H1 (cell line): ENCODE data around the gene PPP1R12C. TPM values are rescaled to one million over a fixed set of nuclear protein-coding genes. Genes with fewer than 3 reads are reported as not detected.

ENCODE experiments used
- ASH2L ChIP-seq: fragments of 200-600, 300-600 bp; sonication (generic); IDR thresholded peaks from one replicate; pipeline ENCODE4 v1.7.1; 2017; ENCODE audit warnings: low read length
- BACH1 ChIP-seq: IDR thresholded peaks from 2 replicates; pipeline ENCODE4 v1.6.1; 2012; ENCODE audit warnings: low read length, improper control_type of control experiment
- BRCA1 ChIP-seq: IDR thresholded peaks from 2 replicates; pipeline ENCODE4 v1.6.1; 2012; ENCODE audit warnings: low read depth, low read length, improper control_type of control experiment
- CBX5 ChIP-seq: fragments of 300-800, 300-1000 bp; sonication (generic); IDR thresholded peaks from 2 replicates; pipeline ENCODE4 v1.7.1; 2016; ENCODE audit warnings: antibody characterized with exemption, low read length, low read depth
- CREB1 ChIP-seq: IDR thresholded peaks from 2 replicates; pipeline ENCODE4 v1.6.1; 2012; ENCODE audit warnings: inconsistent platforms
- CTBP2 ChIP-seq: IDR thresholded peaks from 2 replicates; pipeline ENCODE4 v1.7.0; 2011; ENCODE audit warnings: borderline replicate concordance, mild to moderate bottlenecking, moderate library complexity, mixed read lengths, low read length; ENCODE audit not compliant: insufficient read depth, insufficient read length
- EZH2 ChIP-seq: fragments of 200-600 bp; sonication (generic); IDR thresholded peaks from 2 replicates; pipeline ENCODE4 v1.7.1; 2012; ENCODE audit warnings: low read depth, mild to moderate bottlenecking, moderate library complexity, low read length, inconsistent platforms; ENCODE audit not compliant: severe bottlenecking
- GTF2F1 ChIP-seq: IDR thresholded peaks from 2 replicates; pipeline ENCODE4 v1.6.1; 2012; ENCODE audit warnings: low read depth, low read length, improper control_type of control experiment, borderline replicate concordance
- HDAC6 ChIP-seq: IDR thresholded peaks from one replicate; pipeline ENCODE4 v1.7.1; 2012; ENCODE audit warnings: low read depth, mild to moderate bottlenecking, inconsistent platforms, low read length, moderate library complexity
- JUND ChIP-seq: IDR thresholded peaks from 2 replicates; pipeline ENCODE4 v1.6.1; 2011; ENCODE audit warnings: mild to moderate bottlenecking, improper control_type of control experiment, low read length
- PHF8 ChIP-seq: fragments of 200-600 bp; sonication (generic); conservative IDR thresholded peaks from 2 replicates; pipeline ENCODE4 v1.7.1; 2012; ENCODE audit warnings: low read depth, mild to moderate bottlenecking, inconsistent platforms, low read length, moderate library complexity
- POLR2AphosphoS5 ChIP-seq: IDR thresholded peaks from 2 replicates; pipeline ENCODE4 v1.6.1; 2011; ENCODE audit warnings: low read depth, low read length
- RAD21 ChIP-seq, 2 experiments: IDR thresholded peaks in 1 of 2; conservative IDR thresholded peaks in 1 of 2; 2 replicates each; pipeline ENCODE4 v1.6.1; 2011; ENCODE audit warnings: low read depth in 2 of 2, low read length in 2 of 2, improper control_type of control experiment in 1 of 2, inconsistent platforms in 1 of 2, mild to moderate bottlenecking in 1 of 2, moderate library complexity in 1 of 2
- SIN3A ChIP-seq, 2 experiments: IDR thresholded peaks in 1 of 2; conservative IDR thresholded peaks in 1 of 2; 2 replicates each; pipeline ENCODE4 v1.6.1; 2011 to 2012; ENCODE audit warnings: low read length in 2 of 2, improper control_type of control experiment in 1 of 2, low read depth in 1 of 2, mild to moderate bottlenecking in 1 of 2
- SIRT6 ChIP-seq: IDR thresholded peaks from one replicate; pipeline ENCODE4 v1.7.1; 2012; ENCODE audit warnings: low read length, inconsistent platforms
- SP1 ChIP-seq: IDR thresholded peaks from 2 replicates; pipeline ENCODE4 v1.6.1; 2011; ENCODE audit warnings: low read depth, low read length
- SP2 ChIP-seq: IDR thresholded peaks from 2 replicates; pipeline ENCODE4 v1.6.1; 2012; ENCODE audit warnings: mild to moderate bottlenecking, low read length, inconsistent platforms
- TAF1 ChIP-seq: IDR thresholded peaks from 2 replicates; pipeline ENCODE4 v1.6.1; 2011; ENCODE audit warnings: mild to moderate bottlenecking, low read depth, low read length
- TAF7 ChIP-seq: optimal IDR thresholded peaks from 2 replicates; pipeline ENCODE3; 2011; ENCODE audit warnings: low read depth, mild to moderate bottlenecking, inconsistent platforms, low read length, moderate library complexity, borderline replicate concordance
- TBP ChIP-seq: IDR thresholded peaks from 2 replicates; pipeline ENCODE4 v1.6.1; 2011; ENCODE audit warnings: low read depth, low read length, improper control_type of control experiment
- TEAD4 ChIP-seq: IDR thresholded peaks from 2 replicates; pipeline ENCODE4 v1.6.1; 2012; ENCODE audit warnings: low read depth, low read length, inconsistent platforms, mixed read lengths
- polyA plus RNA-seq, 7 experiments: library from polyadenylated mRNA; depleted of rRNA in 3 of 7; stranded (reverse) in 5 of 7; unstranded in 2 of 7; fragments of >200 nt in 5 of 7; fragments of 200-250 nt in 2 of 7; gene quantifications; 1 replicate in 5 of 7; 2 replicates in 1 of 7; 4 replicates in 1 of 7; pipeline versions ENCODE4 v1.2.1 to v1.2.3, GENCODE V29; 2011 to 2013; ENCODE audit warnings: missing spikeins in 2 of 7, mixed read lengths in 2 of 7
- total RNA-seq: library from RNA; stranded (reverse); fragmentation: NEBNext Ultra II Directional; extraction: Animal tissue kit (Norgen Biotek cat#: 25700); gene quantifications from 2 replicates; pipeline ENCODE4 v1.2.1, GENCODE V29; 2021
- TF ChIP-seq, protein P1 (sequence below): IDR thresholded peaks from 2 replicates; pipeline ENCODE4 v1.6.1; 2011; ENCODE audit warnings: low read length, improper control_type of control experiment
- TF ChIP-seq, protein P2 (sequence below): IDR thresholded peaks from 2 replicates; pipeline ENCODE4 v1.6.1; 2012; ENCODE audit warnings: inconsistent platforms

The PPP1R12C gene
- total and polyA plus RNA-seq, 2 of the 8 experiments (the other 6 are each of a cell fraction or from before 2014, with no cell fraction given): 31.7 to 71.5 TPM

DNA sequence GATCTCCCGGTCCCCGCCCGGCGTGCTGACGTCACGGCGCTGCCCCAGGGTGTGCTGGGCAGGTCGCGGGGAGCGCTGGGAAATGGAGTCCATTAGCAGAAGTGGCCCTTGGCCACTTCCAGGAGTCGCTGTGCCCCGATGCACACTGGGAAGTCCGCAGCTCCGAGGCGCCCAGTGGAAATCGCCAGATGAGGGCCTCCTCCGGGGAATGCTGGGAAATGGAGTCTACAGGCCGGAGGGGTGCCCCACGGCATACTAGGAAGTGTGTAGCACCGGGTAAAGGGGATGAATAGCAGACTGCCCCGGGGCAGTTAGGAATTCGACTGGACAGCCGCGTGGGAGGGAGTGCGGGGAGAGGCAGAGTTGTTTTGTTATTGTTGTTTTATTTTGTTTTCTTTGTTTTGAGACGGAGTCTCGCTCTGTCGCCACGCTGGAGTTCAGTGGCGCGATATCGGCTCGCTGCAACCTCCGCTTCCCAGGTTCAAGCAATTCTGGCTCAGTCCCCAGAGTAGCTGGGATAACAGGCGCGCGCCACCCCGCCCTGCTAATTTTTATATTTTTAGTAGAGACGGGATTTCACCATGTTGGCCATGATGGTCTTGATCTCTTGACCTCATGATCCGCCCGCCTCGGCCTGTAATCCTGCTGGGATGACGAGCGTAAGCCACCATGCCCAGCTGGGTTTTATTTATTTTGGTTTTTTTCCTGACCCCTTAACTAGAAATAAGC lies 390 bp upstream of the PPP1R12C start (continued):
- TF ChIP-seq GTF2F1: no peak
- TF ChIP-seq CBX5: no peak
- TF ChIP-seq ASH2L: no peak
- TF ChIP-seq CTBP2: no peak
- TF ChIP-seq SP1: 0 out of 2 replicates have a peak, but pooled peaks have one; percentile 39
- TF ChIP-seq PHF8: no peak; the same call in 1 of the 2 replicates
- TF ChIP-seq SP2: no peak
- TF ChIP-seq, protein P1, sequence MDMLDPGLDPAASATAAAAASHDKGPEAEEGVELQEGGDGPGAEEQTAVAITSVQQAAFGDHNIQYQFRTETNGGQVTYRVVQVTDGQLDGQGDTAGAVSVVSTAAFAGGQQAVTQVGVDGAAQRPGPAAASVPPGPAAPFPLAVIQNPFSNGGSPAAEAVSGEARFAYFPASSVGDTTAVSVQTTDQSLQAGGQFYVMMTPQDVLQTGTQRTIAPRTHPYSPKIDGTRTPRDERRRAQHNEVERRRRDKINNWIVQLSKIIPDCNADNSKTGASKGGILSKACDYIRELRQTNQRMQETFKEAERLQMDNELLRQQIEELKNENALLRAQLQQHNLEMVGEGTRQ: no peak
- TF ChIP-seq BRCA1: no peak
- TF ChIP-seq SIN3A (conservative IDR thresholded peaks at IDR 0.05 in 1 of 2, IDR thresholded peaks at IDR 0.05 in 1 of 2; ENCODE audit: low read depth in 1 of 2, low read length in 2 of 2): peak; percentile 10 to 23; a peak in 1 of 4 replicates
- TF ChIP-seq HDAC6: no peak
- no peak for TF ChIP-seq BACH1
- TF ChIP-seq TAF1: peak; percentile 6; the same call in 1 of the 2 replicates
- no peak for TF ChIP-seq EZH2
- TF ChIP-seq, protein P2, sequence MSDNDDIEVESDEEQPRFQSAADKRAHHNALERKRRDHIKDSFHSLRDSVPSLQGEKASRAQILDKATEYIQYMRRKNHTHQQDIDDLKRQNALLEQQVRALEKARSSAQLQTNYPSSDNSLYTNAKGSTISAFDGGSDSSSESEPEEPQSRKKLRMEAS: no peak
- peak; percentile 30; the same call in 1 of the 2 replicates for TF ChIP-seq JUND
- TF ChIP-seq TAF7: no peak
- TF ChIP-seq CREB1: peak; percentile 94
- no peak for TF ChIP-seq SIRT6
- TF ChIP-seq RAD21 (IDR thresholded peaks at IDR 0.05 in 1 of 2, conservative IDR thresholded peaks at IDR 0.05 in 1 of 2; ENCODE audit: low read depth in 2 of 2, low read length in 2 of 2): no peak
- TF ChIP-seq TEAD4: no peak
- 0 out of 2 replicates have a peak, but pooled peaks have one; percentile 21 for TF ChIP-seq POLR2AphosphoS5
- no peak; the same call in 1 of the 2 replicates for TF ChIP-seq TBP
